GM12878 (cell line): ENCODE measurements around the gene CCR1. TPM values are rescaled to one million over a fixed set of nuclear protein-coding genes. Genes with fewer than 3 reads are reported as not detected.

Experiments used
- ATAC-seq: fragments of 200-7000 bp; cut with Tn5 transposase; 3 replicates; pipeline ENCODE4 v1.9.1; 2020; ENCODE audit warnings: mild to moderate bottlenecking, moderate library complexity
- BruUV-seq: library from RNA; stranded (reverse); fragments of 400-500 nt; replicated peaks from 2 replicates; lab custom pipeline; 2021; lab: Mats Ljungman, UMichigan
- CTCF ChIA-PET: fragments of 300-600 bp; sonication (Branson Sonifier 250); formaldehyde crosslinking; extraction: SDS; loops from one replicate; lab custom pipeline; 2021; ENCODE audit warnings: inconsistent platforms; lab: Yijun Ruan, JAX
- POLR2A ChIA-PET: fragments of 350-600 bp; formaldehyde crosslinking; extraction: SDS; loops from one replicate; lab custom pipeline; 2021; ENCODE audit warnings: inconsistent platforms; lab: Charles Lee
- RAD21 ChIA-PET: fragments of 300-600 bp; sonication (Branson Sonifier 250); formaldehyde crosslinking; loops from one replicate; lab custom pipeline; 2023; ENCODE audit warnings: antibody characterized with exemption; ENCODE audit not compliant: unreplicated experiment; lab: Charles Lee
- SMC1A ChIA-PET: fragments of 300-600 bp; sonication (Branson Sonifier 250); formaldehyde crosslinking; loops from one replicate; lab custom pipeline; 2023; ENCODE audit not compliant: unreplicated experiment, uncharacterized antibody; lab: Charles Lee
- DNase-seq: peaks from one replicate; pipeline ENCODE4 v3.0.0-alpha.2; 2011; ENCODE audit warnings: low read depth, low spot score
- FAIRE-seq: peaks from 3 replicates; lab custom pipeline; 2011; peaks lifted over from hg19 to GRCh38; lab: Jason Lieb, UNC
- H2AFZ ChIP-seq: 2 replicates; pipeline ENCODE4 v1.6.0; 2011; ENCODE audit warnings: low read depth, low read length, control low read depth; ENCODE audit not compliant: control insufficient read depth
- H3K27ac ChIP-seq: 2 replicates; pipeline ENCODE4 v1.5.1; 2011; ENCODE audit warnings: control low read depth; ENCODE audit not compliant: control insufficient read depth, insufficient read depth
- H3K27me3 ChIP-seq, 2 experiments: replicated peaks in 1 of 2; 2 replicates each; pipeline versions ENCODE4 v1.6.0 to v1.6.1; 2011; ENCODE audit warnings: low read length in 1 of 2; ENCODE audit not compliant: control insufficient read depth in 2 of 2, insufficient read depth in 2 of 2
- H3K36me3 ChIP-seq, 2 experiments: 2 replicates each; pipeline ENCODE4 v1.5.1; 2011; ENCODE audit warnings: low read length in 1 of 2; ENCODE audit not compliant: control insufficient read depth in 2 of 2, insufficient read depth in 2 of 2
- H3K4me1 ChIP-seq: 2 replicates; pipeline ENCODE4 v1.6.1; 2011; ENCODE audit warnings: mild to moderate bottlenecking, low read length, moderate library complexity, mixed read lengths; ENCODE audit not compliant: control insufficient read depth, insufficient read depth
- H3K4me2 ChIP-seq: 2 replicates; pipeline ENCODE4 v1.6.0; 2011; ENCODE audit warnings: control low read depth; ENCODE audit not compliant: control insufficient read depth, insufficient read depth
- H3K4me3 ChIP-seq: fragments of 200-600 bp; sonication (generic); 2 replicates; pipeline ENCODE4 v1.5.1; 2016
- H3K79me2 ChIP-seq: 2 replicates; pipeline ENCODE4 v1.6.0; 2011; ENCODE audit warnings: low read length; ENCODE audit not compliant: control insufficient read depth, insufficient read depth
- H3K9ac ChIP-seq: 2 replicates; pipeline ENCODE4 v1.8.0; 2011; ENCODE audit warnings: low read length, control low read depth, mixed read lengths; ENCODE audit not compliant: control insufficient read depth, insufficient read depth
- H3K9me3 ChIP-seq: replicated peaks from 3 replicates; pipeline ENCODE4 v1.5.1; 2011; ENCODE audit warnings: mild to moderate bottlenecking, low read length; ENCODE audit not compliant: control insufficient read depth, insufficient read depth
- H4K20me1 ChIP-seq: 2 replicates; pipeline ENCODE4 v1.6.0; 2011; ENCODE audit not compliant: control insufficient read depth, insufficient read depth
- HDGF ChIP-seq: fragments of 450-650 bp; IDR thresholded peaks from 2 replicates; pipeline ENCODE4 v1.6.1; 2016; ENCODE audit warnings: antibody characterized with exemption
- NRF1 ChIP-seq: conservative IDR thresholded peaks from 2 replicates; pipeline ENCODE4 v1.6.1; 2011; ENCODE audit warnings: mild to moderate bottlenecking, low read depth, low read length, improper control_type of control experiment
- RAD21 ChIP-seq: IDR thresholded peaks from 2 replicates; pipeline ENCODE4 v1.6.1; 2011; ENCODE audit warnings: mild to moderate bottlenecking, low read depth, low read length, moderate library complexity; ENCODE audit not compliant: insufficient read depth
- YBX1 ChIP-seq: fragments of 450-650 bp; IDR thresholded peaks from 2 replicates; pipeline ENCODE4 v1.6.1; 2016; ENCODE audit warnings: antibody characterized with exemption
- WGBS: methylation state at CpG from one replicate; pipeline ENCODE4 v1.1.6; 2016; ENCODE audit warnings: low lambda C conversion rate; ENCODE audit not compliant: insufficient replicate concordance, insufficient coverage; ENCODE audit errors: missing lambda C conversion rate; 5-methylcytosine and 5-hydroxymethylcytosine counted together
- in situ Hi-C: fragments of 300-500 bp; cut with MboI; formaldehyde crosslinking; loops from 9 replicates; pipeline ENCODE4 v1.14.3; 2018; ENCODE audit warnings: mixed read lengths
- intact Hi-C: fragments of 100-400 bp; cut with micrococcal nuclease; formaldehyde crosslinking; loops from one replicate; pipeline ENCODE4 v1.14.2; 2022; ENCODE audit not compliant: unreplicated experiment
- polyA plus RNA-seq, 11 experiments: library from polyadenylated mRNA; depleted of rRNA in 4 of 11; unstranded in 6 of 11; stranded (reverse) in 5 of 11; fragments of >200 nt; fragmentation: Nextera tagmentation in 4 of 11; fragmentation: Illumina TruSeq in 1 of 11; extraction: Ambion mirVana in 4 of 11; extraction: Trizol in 1 of 11; gene quantifications; 1 replicate in 1 of 11; 2 replicates in 10 of 11; pipeline versions ENCODE4 v1.2.1 to v1.2.3, GENCODE V29; 2011 to 2016; ENCODE audit warnings: inconsistent platforms in 2 of 11, missing spikeins in 2 of 11, low read depth in 1 of 11
- total RNA-seq, 4 experiments: library from RNA; depleted of rRNA in 3 of 4; stranded (reverse); fragments of >200 nt in 3 of 4; fragmentation: Illumina TruSeq in 1 of 4; extraction: Trizol in 1 of 4; gene quantifications; 2 replicates each; pipeline versions ENCODE4 v1.2.1 to v1.2.3, GENCODE V29; 2013 to 2021

CCR1 gene
- total and polyA plus RNA-seq, 10 of the 15 experiments (the other 5 are each of a cell fraction or from before 2014, with no cell fraction given), result 2.3 to 11.0 (median 7.8) TPM

DNA sequence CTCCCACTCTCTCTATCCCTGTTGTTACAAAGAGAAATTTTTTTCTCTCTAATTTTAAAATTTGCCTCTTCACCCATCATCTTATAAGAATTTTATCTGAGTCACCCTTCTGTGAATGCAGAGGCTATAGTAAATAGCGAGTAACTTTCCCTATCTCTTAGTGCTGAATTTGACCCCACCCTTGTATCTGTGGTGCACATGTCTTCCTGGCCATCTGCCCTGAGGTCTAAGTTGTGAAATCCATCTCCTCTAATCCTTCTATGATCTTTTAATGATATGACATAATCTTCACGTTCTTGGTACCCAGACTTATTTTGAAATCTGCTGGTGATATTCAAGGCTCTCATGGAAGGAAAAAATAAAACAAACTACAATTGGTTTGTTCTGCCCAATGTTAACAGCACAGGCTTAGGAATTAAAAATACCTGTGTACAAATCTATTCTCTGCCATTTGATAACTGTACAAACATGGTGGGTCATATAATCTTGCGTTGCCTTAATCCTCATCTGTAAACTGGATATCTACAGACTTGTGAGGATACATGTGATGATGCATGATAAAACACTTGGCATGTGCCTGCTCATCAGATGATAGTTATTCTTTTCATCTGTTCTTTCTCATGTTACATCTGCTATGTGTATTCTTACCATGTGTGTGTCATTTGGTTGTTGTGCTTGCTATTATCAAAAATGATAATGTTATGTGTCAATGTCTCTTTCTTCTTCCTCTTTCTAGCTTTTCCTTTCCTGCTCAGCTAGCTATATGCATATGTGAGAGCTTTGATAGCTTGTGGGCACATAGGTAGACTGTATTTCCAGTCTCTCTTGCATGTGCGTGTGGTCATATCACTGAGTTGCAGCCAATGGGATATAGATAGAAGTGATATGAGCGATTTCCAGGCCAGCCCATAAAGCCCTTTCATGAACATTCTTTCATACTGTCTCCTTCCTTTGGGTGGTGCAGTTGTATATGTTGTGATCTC, 20.4 kb upstream of the CCR1 start:
- ChIA-PET POLR2A (no interaction called here), RAD21 (interaction anchor here (0.7 to 1.2 kb wide), 3 partner anchors 140 to 150 kb away, joined by 3 to 5 read pairs (median 3); no protein-coding TSS in a partner anchor), SMC1A (interaction anchor here (1.3 to 1.6 kb wide), 3 partner anchors 139 to 142 kb away, joined by 3 to 5 read pairs (median 4); partner anchors contain the start of gene CCR5), CTCF (interaction anchor here (0.8 to 1.7 kb wide), 3 partner anchors 140 to 150 kb away, joined by 3 to 5 read pairs (median 4); no protein-coding TSS in a partner anchor)
- H3K9me3 ChIP-seq, result peaks cover 2% of the 10 kb centered on the region; the same call in 2 of the 3 replicates
- ATAC-seq (no peak), DNase-seq (no peak), FAIRE-seq (peak; percentile 83)
- TF ChIP-seq NRF1, result no peak
- TF ChIP-seq RAD21, result peak; percentile 30; the same call in 1 of the 2 replicates
- TF ChIP-seq YBX1, result no peak
- TF ChIP-seq HDGF, result no peak
- 75% methylated on average over 5 of the region's 5 CpGs for WGBS
- BruUV-seq, result no TSS peak
- no peaks in the 10 kb centered on the region for H3K79me2 ChIP-seq
- H3K27me3 ChIP-seq, result peaks cover 0 to 3% of the 10 kb centered on the region in 2 experiments; a peak in 2 of 4 replicates
- H4K20me1 ChIP-seq, result no peaks in the 10 kb centered on the region; the same call in 1 of the 2 replicates
- peaks cover 3% of the 10 kb centered on the region for H3K4me1 ChIP-seq
- H3K9ac ChIP-seq, result no peak overlapping the region
- no peaks in the 10 kb centered on the region for H3K36me3 ChIP-seq
- in situ Hi-C loops (no loop called here), intact Hi-C loops (no loop called here)
- H2AFZ ChIP-seq, result no peak overlapping the region
- H3K4me3 ChIP-seq, result no peak overlapping the region
- no peak overlapping the region for H3K27ac ChIP-seq
- H3K4me2 ChIP-seq, result no peak overlapping the region
